Retinal pigment epithelial cell (primary cell): ENCODE data around the gene HCN2.

ENCODE experiments used
- DNase-seq: peaks from one replicate; pipeline ENCODE4 v3.0.0-alpha.2; 2010; ENCODE audit warnings: low read depth
- H3K4me3 ChIP-seq: 2 replicates; pipeline ENCODE4 v1.5.1; 2011; ENCODE audit warnings: mild to moderate bottlenecking, low read length, control low read depth, moderate library complexity
- CTCF ChIP-seq: conservative IDR thresholded peaks from 2 replicates; pipeline ENCODE4 v1.5.1; 2011; ENCODE audit warnings: low read depth, low read length, control low read depth, inconsistent platforms

Gene HCN2

GRCh38 chr19:608155-609003, 18.7 kb downstream of the HCN2 start:
- no peak for DNase-seq
- no peak overlapping the region for H3K4me3 ChIP-seq
- no peak for TF ChIP-seq CTCF

- peak; percentile 83 for DNase-seq
- no peak overlapping the region for H3K4me3 ChIP-seq
- TF ChIP-seq CTCF, result no peak
Observed at GRCh38 chr19:609004-609346, 19.3 kb downstream of the HCN2 start.

- no peak for DNase-seq
- no peak overlapping the region for H3K4me3 ChIP-seq
- TF ChIP-seq CTCF, result no peak
Observed at GRCh38 chr19:610071-610800, 20.6 kb downstream of the HCN2 start.

GRCh38 chr19:610801-611480, 21.3 kb downstream of the HCN2 start:
- TF ChIP-seq CTCF, result no peak
- DNase-seq, result peak; percentile 70
- no peak overlapping the region for H3K4me3 ChIP-seq

- no peak overlapping the region for H3K4me3 ChIP-seq
- peak; percentile 88 for DNase-seq
Observed at GRCh38 chr19:611481-611868, 21.8 kb downstream of the HCN2 start.

GRCh38 chr19:612941-613340, 23.3 kb downstream of the HCN2 start:
- TF ChIP-seq CTCF, result no peak

More at GRCh38 chr19:611481-611868, 21.8 kb downstream of the HCN2 start:
- no peak for TF ChIP-seq CTCF

More at GRCh38 chr19:612941-613340, 23.3 kb downstream of the HCN2 start:
- H3K4me3 ChIP-seq, result no peak overlapping the region
- DNase-seq, result no peak
